ENCODE results near the gene PIK3R4.

Gene PIK3R4

DNA sequence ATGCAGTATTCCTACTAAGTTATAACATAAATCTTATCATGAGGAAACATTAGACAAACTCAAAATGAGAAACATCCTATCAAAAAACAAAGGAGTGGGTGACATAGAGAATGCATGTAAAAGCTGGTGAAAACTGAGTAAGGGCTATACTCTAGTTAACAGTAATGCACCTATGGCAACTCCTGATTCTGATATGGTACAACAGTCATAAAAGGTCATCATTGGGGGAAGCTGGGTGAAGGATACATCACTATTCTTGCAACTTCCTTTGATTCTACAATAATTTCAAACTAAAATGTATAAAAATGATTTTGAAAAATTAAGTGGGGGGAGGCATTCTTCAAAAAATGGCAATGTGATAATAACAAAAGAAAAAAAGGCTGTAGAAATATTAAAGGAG, 6.8 kb downstream of the PIK3R4 start:
- DNase-seq, result no peak

DNA sequence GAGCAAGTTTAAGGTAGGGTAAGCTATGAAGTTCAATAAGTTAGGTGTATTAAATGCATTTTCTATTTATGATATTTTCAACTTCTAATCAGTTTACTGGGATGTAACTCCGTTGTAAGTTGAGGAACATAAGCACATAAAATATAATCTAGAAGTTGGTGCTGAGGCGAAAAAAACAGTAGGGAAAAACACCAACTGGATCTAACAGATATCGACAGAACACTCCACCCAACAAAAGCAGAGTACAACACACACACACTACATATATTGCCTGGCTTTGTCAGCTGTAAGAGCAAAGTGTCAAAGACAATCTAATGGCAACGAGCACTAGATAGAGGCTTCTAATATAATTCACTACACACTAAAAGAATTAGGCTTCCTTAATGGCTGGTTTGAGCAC, 8.4 kb downstream of the PIK3R4 start:
- DNase-seq, result no peak

DNA sequence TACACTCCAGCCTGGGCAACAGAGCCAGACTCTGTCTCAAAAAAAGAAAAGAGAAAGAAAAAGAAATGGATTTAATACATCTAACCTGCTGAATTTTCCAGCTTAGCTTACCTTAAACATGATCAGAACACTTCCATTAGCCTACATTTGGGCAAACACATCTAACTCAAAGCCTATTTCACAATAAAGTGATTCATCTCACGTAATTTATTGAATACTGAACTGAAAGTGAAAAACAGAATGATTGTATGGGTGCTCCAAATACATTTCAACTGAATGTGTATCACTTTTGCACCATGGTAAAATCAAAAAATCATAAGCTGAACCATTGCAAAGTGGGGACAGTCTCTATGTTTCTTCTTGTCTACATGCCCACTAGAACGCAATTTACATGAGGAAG, 9.0 kb downstream of the PIK3R4 start:
- DNase-seq, result peak; percentile 64

DNA sequence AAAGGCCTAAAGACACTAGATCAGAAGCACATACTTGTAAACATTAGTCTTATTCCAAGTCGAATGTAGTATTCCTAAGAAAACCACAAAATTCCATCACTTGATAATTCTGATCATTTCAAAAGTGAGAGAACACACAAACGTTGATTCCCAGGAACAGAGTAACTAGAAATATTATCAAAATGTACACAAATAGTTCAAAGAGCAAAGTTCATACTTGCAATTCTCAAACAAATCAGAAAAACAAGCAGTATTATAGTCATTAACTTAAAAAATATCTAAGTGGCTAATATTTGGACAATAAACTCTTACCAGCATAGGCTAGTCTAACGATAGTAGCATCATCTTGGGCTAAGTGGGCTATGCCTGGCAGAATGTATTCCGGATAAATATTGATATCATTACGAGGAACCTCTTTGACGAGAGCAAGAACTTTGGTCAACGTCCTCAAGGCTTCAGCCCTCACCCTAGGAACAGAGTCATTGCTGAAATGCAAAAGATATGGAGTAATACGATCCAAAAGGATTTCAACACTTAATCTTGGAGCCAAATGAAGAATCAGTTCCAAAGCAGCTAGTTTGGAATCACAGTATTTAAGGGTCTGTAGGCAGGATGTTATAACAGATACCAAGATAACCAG, 13.3 kb downstream of the PIK3R4 start:
- DNase-seq, result no peak

DNA sequence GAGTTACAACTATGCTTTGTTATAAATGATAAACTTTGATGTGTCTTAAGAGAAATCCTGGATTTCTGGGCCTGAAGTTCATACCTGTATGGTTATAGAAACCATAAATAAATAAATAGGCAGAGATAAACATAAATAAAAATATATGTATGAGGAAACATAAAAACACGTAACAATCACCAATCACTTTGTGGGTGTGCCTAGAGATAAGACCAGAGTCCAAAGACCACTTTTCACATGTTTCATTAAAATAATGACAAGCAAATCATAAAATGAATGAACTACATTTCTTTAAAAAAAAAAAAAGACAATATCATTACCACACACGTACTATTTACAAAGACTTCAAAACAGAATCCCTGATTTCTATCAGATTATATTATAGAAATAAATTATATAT, 14.1 kb downstream of the PIK3R4 start:
- no peak for DNase-seq

DNA sequence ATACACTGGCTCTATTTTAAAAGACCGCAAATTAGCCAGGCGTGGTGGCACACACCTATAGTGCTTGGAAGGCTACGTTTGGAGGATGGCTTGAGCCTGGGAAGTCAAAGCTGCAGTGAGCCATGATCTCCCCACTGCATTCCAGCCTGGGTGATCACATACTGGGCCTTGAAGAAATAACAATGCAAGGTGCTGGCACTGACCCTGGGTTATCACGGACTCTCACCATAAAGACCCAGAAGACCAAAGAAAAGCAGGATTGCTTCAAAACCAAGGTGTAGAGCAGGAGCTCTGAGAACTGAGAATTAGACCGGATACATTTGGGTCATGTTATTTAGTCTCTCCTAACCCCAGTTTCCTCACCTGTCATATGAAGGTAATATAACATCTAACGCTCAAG, 14.8 kb downstream of the PIK3R4 start:
- no peak for DNase-seq

DNA sequence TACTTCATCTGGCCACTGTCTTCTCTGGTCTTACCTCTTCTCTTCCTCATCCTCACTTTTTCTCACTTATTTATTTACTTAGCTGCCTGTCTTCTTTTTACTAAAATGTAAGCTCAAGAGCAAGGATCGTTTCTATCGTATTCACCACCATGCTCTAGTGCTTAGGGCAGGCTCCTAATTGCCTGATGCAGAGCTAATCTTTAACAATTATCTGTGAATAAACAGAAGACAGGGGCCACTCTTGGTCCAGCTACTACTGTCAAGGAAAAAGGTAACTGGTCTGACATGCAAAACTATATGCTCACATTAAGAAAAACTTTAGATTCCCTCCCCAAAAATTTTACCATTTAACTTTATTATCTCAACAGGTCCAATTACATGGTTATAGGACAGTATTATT, 17.5 kb downstream of the PIK3R4 start:
- no peak for DNase-seq

DNA sequence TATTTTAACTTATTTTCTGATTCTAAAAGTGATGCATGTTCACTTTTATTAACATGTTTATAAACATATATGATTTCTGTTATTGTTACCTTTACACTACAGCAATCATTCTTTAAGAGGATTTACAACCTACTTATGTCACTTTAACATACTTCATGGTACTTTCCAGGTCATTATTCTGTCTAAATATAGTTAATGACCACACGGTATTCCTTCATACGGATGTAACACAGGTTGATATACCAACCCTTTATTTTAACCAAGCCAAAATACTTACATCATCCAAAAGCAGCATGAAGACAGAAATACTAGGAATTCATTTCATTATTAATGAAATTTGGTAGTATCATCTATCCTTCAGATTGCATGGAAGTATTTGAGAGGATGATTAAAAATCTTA, 18.6 kb downstream of the PIK3R4 start:
- DNase-seq, result no peak

DNA sequence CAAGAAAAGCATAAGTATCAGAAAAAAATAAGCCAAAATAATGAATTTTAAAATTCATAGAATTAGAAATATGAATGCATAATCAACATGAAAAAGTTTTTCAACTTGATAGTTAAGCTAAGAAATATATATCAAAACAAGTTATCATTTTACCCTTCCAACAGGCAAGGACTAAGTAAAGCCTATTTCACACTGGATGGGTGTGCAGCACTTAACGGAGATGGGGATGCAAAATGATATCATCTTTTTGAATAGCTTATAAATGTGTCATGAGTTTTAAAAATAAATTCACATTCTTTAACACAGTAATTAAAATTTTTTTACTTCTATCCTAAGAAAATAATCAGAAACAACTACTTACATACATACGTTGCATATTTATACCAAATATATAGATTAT, 20.9 kb downstream of the PIK3R4 start:
- no peak for DNase-seq

DNA sequence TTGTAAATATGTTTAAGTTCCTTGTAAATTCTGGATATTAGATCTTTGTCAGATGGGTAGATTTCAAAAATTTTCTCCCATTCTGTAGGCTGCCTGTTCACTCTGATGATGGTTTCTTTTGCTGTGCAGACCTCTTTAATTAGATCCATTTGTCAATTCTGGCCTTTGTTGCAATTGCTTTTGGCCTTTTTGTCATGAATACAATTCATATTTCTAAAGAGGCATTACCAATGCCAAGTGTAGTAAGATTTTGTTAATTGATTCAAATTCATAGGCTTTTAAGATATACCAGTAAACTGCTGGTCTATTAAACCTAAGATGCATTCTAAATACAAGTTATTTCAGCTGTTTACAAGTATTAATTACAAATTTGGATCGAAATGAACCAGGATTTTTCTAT, 31.0 kb downstream of the PIK3R4 start:
- no peak for DNase-seq

DNA sequence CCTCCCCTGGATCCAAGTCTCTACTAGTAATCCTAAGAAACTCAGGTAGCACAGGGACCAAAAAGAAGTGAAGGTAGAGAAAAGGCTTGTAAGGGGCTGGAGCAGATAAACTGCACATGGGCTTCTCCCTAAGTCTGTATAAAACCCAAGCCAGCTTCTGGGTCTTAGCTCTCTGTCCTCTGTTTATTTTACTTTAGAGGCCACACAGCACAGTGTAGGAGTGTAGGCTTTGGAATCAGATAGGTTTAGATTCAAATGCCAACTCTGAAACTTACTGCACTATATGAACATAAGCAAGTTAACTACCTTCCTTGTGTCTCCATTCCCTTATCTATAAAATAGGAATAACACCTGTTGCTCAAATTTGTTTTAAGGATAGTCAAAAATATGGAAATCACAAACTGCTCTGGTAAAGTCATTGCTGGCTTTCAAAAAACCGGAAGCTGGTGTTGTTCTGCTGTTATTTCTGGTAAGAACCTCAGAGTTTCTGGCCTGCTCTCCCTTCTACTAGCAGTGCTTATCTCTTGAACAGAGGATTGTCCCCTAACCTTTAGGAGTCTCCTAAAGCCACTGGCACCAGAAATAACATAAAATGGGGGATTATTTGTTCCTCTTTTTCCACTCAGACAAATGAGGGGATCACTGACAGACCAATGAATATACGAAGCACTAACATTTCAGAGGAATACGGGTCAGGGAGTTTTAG, 33.8 kb downstream of the PIK3R4 start:
- DNase-seq, result no peak

DNA sequence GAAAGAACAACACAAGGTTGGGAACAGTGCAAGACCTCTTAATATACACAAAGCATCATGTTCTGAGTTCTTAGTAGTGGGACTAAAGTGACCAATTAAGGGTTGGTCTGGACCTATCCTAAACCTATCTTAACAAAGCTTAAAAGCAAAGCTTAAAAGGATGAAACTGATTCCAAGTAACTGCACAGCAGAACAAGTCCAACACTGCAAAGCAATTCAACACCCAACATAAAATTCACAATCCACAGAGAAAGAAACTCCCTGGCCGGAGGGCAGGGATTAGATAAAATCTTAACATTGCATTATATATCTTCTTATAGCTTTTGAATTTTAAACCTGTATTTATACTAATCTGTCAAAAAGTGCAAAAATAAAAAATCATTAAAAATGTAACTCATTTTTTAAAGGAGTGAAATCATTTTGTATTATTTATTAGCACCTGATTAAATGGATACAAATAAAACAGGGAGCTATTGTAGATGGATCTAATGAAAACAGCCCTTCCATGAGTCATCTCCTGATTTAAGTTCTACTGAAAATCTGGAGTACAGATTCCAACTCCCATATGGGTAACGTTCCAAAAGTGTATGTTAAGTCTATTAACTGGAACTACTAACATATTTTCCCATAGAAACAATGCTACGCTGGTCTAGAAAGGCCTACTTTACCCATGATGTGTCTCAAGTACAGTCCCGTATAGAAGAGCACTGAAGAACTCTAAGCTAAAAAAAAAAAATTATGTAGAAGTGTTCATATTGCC, 34.9 kb downstream of the PIK3R4 start:
- DNase-seq, result no peak

DNA sequence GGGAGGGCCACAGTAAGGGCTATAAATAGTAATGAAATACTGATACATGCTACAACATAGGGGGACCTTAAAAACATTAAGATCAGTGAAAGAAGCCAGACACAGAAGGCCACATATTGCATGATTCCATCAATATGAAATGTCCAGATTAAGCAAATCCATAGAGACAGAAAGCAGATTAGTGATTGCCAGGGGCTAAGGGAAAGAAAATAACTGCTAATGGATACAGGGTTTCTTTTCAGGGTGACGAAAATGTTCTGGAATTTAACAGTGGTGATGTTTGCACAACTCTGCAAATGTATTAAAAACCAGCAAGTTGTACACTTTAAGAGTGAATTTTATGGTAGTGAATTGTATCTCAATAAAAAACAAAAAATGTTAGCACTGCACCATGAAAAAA, 37.0 kb downstream of the PIK3R4 start:
- no peak for DNase-seq

DNA sequence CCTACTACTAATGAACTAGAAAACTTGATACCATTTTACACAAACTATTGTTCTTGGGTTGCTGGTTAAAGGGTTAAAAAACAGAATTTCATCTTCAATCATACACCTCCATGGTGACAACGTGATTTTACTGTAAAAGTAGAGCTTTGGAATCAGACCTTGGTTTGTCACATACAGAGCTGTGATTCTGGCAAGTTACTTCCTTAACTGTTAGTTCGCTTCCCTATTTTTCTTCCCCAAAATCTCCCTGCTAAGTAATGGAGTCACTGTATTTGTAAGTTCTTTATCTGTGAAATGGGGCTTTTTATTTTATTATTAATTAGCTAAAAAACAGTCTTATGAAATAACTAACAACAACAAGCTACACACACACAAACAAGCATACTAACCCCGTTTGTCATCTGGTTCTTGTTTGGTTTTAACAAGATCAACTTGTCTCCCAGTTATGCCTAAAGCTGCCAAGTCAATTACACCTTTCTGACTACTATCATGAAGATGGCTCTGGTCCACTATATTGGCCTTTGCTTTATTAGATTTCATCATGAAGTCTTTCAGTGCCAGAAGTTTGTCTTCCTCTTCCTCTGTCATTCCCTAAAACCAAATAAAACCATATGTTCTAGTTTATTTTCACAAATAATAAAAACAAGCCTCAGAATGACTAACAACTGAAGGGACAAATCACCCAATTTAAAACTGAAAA, 38.6 kb downstream of the PIK3R4 start:
- peak; percentile 27 for DNase-seq

DNA sequence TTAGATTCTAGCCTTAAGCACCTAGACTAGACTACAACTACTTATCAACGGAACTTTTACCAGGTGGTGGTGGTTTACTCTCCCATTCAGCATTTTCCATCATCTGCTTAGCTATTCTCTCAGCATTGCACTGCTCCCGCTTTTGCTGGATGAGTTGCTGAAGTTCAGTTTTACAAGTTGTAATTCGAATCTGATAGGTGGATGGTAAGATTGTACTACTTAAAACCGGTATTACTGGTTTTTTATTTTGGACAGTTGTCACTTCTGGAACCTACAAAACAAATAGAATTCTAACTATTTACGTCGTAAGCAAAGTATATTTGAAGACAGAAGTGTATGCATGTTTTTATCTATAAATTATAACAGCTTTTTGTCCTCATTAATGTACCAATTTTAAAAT, 41.1 kb downstream of the PIK3R4 start:
- DNase-seq, result no peak

DNA sequence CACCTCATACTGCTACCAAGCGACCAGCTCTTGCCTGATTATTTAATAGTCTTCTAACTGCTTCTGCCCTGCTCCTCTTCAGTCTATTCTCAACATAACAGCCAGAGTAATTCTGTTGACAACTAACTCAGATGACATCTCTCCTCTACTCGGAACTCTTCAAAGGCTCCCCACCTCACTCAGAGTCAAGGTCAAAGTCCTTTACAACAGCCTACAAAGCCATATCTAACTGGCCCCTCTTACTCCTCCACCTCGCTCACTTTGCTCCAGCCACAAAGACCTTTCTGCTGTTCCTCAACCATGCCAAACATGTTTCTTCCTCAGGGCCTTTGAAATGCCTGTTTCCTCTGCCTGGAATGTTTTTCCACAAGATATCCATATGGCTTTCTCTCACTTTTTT, 43.6 kb downstream of the PIK3R4 start:
- DNase-seq, result no peak

DNA sequence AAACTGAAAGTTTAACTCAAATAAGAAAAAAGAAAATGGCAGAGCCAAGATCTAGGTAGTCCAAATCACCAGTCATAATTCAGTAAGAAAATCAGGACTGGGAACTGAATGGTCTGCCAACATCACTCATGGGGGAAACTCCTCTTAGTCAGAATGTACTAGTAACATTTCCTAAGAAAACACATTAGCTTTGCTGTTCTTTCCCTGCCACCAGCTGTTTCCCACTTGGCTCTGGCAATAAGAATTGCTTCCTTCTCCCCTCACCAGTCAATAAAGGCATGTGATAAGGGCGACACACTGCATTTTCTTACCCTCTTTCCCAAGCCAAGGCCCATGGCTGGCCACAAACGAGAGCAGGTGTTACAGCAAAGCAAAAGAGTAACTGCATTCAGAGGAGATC, 46.1 kb downstream of the PIK3R4 start:
- DNase-seq, result no peak

DNA sequence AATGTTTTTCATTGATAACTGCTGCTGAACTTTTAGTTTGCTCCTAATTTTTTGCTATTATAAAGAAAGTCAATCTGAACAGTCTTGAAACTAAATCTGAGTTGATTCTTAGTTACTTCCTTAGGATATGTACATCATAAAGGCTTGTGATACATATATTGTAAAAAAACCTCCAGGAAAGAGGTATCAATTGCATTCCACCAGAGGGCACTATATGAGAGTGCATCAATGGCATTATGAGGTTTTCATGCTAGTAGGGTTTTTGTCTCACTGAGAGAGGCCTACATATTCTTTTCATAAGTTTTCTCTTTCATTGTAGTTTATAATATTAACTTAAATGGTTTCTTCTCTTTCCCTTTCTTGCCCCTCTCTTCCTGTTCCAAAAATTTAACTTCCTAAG, 46.9 kb downstream of the PIK3R4 start:
- peak; percentile 21 for DNase-seq

DNA sequence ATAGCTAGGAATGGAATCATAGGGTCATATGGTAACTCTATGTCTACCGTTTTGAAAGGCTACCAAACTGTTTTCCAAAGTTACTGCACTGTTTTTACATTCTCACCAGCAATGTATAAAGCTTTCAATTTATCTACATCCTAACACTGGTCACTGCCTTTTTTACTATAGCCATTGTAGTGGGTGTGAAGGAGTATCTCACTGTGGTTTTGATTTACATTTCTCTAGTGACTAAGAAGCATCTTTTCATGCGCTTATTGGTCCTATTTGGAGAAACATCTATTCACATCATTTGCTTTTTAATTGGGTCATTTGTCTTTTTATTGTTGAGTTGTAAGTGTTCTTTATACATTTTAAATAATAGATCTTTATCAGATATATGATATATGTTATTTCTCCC, 53.3 kb downstream of the PIK3R4 start:
- no peak for DNase-seq

DNA sequence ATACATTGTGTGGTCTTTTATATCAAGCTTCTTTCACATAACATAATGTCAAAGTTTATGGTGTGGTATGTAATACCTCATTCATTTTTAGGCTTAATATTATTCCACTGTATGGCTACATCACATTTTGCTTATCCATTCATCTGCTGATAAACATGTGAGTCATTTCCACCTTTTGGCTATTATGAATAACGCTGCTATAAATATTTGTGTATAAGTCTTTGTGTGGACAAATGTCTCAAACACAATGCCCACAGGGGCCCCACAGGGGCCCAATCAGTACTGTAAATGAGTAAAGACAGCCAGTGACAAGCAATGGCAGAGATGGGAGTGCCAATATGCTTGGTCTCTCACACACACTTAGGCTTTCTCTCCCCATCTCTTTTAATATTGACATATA, 54.2 kb downstream of the PIK3R4 start:
- DNase-seq, result no peak

DNA sequence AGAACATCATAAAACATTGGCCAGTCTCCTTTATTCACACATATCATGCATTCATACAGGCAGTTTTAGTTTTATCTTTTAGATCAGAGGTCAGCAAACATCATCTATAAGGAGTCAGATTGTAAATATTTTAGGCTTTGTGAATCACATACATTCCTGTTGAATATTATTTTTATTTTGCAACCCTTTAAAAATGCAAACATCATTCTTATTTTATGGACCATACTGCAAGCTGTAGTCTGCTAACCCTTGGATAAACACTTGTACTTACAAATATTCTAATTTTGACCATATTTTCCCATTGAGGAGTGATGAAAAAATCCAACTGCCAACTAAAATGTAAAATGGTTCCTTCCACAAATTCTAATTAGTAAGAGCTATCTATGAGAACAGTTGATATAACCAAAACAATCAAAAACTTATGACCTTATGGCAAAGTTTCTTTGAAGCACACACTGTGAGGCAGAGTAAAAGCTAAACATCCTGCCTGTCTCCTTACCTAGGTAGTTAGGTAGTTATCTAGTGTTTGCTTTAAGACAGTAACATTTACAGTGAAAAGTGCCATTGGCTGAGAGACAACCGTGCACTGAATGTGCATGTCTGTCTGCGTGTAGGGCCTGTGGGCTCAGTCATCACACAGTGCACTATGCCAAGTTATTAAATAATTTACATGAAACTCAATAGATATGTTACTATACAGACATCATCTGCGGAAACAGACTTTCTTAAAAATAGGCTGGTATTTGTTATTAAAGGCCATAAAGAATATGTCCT, 57.7 kb downstream of the PIK3R4 start:
- no peak for DNase-seq

DNA sequence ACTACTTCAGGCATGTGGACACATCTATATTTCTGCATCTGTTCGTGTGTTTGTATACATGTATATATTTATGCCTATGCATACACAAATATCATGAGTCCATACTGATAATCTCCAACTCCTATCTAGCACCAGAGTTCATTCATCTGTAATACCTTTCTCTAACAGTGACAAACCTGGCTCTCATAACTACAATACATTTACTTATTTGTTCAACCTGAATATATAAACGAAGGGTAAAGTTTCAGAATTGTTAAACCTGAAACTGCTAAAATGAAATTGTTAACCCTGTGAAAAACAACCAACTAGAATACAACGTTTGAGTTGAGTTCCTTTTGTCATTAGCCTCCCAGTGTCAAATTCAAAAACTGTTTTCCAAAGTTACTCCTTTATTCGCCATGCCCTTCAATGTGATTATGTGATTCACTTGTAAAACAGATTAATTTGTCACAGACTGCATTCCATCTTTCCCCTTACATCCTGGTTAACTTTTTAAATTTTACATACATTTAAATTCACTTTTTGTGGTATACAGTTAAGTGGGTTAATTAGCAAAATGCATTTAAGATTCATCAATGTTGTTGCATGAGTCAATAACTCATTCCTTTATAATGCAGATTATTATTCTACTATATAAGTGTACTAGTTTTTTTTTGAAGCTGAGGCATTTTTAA, 58.5 kb downstream of the PIK3R4 start:
- DNase-seq, result no peak

Data from MV-4-11 (cell line).